PFSK-1 (cell line): ENCODE measurements around the gene FLRT1.

ENCODE experiments used
- POLR2AphosphoS5 ChIP-seq: IDR thresholded peaks from 2 replicates; pipeline ENCODE4 v1.6.1; 2012; ENCODE audit warnings: low read depth, mild to moderate bottlenecking, control low read depth, low read length, moderate library complexity
- TF ChIP-seq, protein P1 (sequence below), 2 experiments: IDR thresholded peaks; 2 replicates each; pipeline versions ENCODE4 v1.6.1 to v1.8.0; 2011 to 2012; ENCODE audit warnings: low read depth in 2 of 2, low read length in 2 of 2, control low read depth in 1 of 2, inconsistent platforms in 1 of 2, mild to moderate bottlenecking in 1 of 2, moderate library complexity in 1 of 2; ENCODE audit not compliant: insufficient read depth in 1 of 2

DNA sequence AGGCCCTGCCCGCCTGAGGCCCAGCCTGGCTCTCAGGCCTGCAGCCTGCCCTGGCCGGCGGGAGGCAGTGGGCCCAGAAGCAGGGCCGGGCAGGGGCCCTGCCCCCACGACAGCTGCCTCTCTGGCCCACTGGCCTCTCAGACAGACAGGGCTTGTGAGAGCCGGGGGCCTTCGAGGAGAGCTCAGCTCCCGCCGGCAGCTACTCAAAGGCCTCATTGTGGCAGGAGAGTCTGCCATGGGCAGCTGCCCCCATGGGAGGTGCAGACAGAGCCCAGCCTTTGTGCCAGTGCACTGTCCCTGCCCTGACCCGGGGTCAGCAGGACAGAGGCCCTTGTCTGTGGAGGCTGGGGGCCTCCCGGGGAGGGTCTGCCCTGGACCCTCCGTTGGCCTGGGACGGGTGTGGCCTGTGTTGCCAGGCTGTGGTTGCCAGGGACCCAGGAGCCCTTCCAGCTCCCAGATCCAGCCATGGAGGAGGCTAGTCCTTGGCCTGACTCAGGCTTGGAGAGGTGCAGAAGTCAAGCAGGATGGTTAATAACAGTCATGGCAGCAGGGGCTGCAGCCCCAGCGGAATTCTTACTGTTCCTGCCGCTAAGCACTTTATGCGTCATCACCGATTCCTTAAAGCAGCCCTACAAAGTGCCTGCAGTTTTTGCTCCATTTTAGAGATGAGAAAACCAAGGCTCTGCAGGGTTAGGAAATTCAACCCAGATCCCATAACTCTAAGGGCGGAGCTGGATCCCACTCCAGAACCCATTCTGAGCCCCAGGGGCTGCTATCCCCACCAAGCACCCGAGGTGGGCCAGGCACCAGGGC, 12.5 kb downstream of the FLRT1 start:
- no peak for TF ChIP-seq POLR2AphosphoS5
- TF ChIP-seq, protein P1, sequence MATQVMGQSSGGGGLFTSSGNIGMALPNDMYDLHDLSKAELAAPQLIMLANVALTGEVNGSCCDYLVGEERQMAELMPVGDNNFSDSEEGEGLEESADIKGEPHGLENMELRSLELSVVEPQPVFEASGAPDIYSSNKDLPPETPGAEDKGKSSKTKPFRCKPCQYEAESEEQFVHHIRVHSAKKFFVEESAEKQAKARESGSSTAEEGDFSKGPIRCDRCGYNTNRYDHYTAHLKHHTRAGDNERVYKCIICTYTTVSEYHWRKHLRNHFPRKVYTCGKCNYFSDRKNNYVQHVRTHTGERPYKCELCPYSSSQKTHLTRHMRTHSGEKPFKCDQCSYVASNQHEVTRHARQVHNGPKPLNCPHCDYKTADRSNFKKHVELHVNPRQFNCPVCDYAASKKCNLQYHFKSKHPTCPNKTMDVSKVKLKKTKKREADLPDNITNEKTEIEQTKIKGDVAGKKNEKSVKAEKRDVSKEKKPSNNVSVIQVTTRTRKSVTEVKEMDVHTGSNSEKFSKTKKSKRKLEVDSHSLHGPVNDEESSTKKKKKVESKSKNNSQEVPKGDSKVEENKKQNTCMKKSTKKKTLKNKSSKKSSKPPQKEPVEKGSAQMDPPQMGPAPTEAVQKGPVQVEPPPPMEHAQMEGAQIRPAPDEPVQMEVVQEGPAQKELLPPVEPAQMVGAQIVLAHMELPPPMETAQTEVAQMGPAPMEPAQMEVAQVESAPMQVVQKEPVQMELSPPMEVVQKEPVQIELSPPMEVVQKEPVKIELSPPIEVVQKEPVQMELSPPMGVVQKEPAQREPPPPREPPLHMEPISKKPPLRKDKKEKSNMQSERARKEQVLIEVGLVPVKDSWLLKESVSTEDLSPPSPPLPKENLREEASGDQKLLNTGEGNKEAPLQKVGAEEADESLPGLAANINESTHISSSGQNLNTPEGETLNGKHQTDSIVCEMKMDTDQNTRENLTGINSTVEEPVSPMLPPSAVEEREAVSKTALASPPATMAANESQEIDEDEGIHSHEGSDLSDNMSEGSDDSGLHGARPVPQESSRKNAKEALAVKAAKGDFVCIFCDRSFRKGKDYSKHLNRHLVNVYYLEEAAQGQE (IDR thresholded peaks at IDR 0.05; ENCODE audit: insufficient read depth in 1 of 2, low read depth in 2 of 2, low read length in 2 of 2), result no peak
